Measurements from ENCODE around the gene RAB19.

GRCh38 chr7:140358412-140359051 is 45.3 kb upstream of the RAB19 start:
- no peak for TF ChIP-seq CTCF (IDR thresholded peaks at IDR 0.05)
- TF ChIP-seq POLR2AphosphoS5 (IDR thresholded peaks at IDR 0.05; ENCODE audit: low read depth, low read length): no peak
- TF ChIP-seq REST (IDR thresholded peaks at IDR 0.05; ENCODE audit: insufficient read depth in 1 of 2, low read depth in 2 of 2, low read length in 1 of 2): no peak
- no peak for TF ChIP-seq SIN3A (IDR thresholded peaks at IDR 0.05; ENCODE audit: borderline replicate concordance, insufficient read depth, low read depth, low read length)
- TF ChIP-seq TCF7L2 (IDR thresholded peaks at IDR 0.05; ENCODE audit: low read depth, low read length): no peak
